Activated T-helper 1 cell treated with anti-CD3 and anti-CD28 coated beads, Interleukin-2, amount 50 U/mL, for 16 hours (primary cell): Measurements from ENCODE around the gene SMIM12.

ENCODE experiments used
- DNase-seq, 2 donors: peaks; one replicate each; pipeline ENCODE4 v3.0.0-alpha.2; 2020; ENCODE audit warnings: low read depth in 1 of 2, low spot score in 1 of 2

Gene SMIM12

DNA sequence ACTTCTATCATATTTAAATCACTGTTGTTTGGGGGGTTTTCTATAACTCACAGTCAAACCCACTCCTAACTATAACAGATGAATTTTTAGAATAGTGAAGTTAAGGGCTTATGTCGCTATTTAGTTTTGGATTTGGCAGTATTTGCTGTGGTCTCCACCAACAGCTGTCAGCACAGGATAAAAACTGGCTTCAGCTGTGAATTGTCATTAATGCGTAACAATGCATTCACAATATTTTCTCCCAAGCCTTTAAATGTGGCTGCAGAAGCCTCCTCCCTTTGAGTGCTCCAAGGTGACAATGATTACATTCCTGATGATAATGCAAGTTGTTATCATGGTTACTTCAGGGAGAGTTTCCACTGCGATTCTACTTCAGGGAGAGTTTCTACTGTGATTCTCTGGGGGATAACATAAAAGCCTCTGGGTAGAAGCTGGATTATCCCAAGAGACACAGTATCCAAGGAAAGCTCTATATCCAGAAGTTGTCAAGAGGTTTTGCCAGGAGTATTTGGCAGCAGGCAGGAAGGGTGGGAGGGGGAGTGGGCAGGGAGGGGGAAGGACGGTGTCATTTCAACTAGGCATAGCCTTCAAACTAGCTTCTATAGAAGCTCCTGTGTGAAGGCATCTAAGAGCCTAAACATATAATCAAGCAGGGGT, 14.9 kb upstream of the SMIM12 start:
- DNase-seq = no peak

- no peak for DNase-seq
These were observed 12.6 kb upstream of the SMIM12 start for GRCh38 chr1:34872133-34872503.

DNA sequence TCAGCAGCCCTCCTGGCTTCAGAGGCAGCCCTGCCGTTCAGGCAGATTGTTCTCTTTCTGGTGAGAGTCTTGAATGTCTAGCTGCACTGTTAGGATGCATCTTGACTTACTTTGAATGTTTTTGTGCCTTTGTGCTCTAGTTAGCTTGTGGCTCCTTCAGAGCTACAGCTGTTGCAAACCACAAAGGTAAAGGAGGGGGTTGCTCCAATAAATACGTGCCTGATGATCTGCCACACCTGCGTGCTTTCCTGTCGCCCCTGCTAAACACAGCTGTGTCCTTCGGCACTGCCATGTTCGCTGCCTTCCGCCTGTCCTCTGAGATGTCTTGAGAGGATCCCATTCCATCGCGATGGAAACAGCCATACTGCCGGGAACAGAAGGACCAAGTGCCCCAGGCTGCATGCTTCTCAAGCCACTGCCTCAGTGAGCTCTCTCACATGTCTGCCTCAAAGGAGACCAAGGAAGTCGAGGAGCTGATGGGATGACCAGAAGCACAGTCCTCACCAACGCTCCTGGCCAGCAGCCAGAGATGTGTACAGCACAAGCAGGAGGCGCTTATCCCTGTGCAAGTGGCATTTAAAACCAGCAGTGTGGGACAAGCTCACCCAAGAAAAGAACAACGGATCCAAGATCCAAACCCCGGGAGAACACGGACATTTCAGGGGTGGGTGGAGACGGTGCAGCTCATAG, 12.0 kb upstream of the SMIM12 start:
- no peak for DNase-seq

DNA sequence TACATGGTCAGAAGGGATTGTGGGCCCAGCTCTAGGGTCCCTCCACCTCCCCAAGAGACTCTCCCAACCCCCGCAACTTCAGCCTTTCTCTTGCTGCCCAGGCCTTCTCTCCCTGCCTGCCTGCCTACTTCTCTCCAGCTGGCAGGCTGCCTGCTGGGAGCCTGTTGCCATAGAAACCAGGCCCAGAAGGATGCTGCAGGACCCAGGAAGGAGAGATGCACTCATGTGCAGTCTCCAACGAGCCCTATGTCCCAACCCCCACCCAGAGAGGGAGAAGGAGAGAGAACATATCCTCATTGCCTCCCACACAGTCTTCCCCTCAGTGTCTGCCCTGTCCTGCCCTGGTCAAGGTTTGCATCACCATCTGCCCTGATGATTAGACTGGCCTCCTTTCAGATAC, 10.8 kb upstream of the SMIM12 start:
- no peak for DNase-seq

GRCh38 chr1:34869760-34870159, 10.2 kb upstream of the SMIM12 start:
- DNase-seq = no peak

GRCh38 chr1:34868230-34869049, 8.9 kb upstream of the SMIM12 start:
- no peak for DNase-seq

DNA sequence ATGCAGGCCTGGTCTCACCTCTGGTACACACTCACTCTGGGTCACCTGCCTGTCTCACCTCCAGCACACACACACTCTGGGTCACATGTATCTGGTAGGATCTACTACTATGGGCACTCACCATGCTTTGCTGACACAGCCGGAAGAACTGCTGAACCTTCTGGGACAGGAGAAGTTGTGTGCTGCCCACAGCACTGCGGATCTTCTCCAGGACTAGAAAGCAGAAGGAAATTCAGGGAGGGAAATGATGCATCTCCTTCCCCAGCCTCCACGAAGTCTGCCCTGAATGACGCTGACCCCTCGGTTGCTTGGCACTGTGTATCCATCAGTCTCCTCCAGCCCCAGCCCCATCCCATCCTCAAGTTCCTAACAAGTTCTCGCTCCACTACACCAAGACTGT, 7.9 kb upstream of the SMIM12 start:
- DNase-seq = no peak

- no peak for DNase-seq
These were observed 7.2 kb upstream of the SMIM12 start for GRCh38 chr1:34866762-34867109.

DNA sequence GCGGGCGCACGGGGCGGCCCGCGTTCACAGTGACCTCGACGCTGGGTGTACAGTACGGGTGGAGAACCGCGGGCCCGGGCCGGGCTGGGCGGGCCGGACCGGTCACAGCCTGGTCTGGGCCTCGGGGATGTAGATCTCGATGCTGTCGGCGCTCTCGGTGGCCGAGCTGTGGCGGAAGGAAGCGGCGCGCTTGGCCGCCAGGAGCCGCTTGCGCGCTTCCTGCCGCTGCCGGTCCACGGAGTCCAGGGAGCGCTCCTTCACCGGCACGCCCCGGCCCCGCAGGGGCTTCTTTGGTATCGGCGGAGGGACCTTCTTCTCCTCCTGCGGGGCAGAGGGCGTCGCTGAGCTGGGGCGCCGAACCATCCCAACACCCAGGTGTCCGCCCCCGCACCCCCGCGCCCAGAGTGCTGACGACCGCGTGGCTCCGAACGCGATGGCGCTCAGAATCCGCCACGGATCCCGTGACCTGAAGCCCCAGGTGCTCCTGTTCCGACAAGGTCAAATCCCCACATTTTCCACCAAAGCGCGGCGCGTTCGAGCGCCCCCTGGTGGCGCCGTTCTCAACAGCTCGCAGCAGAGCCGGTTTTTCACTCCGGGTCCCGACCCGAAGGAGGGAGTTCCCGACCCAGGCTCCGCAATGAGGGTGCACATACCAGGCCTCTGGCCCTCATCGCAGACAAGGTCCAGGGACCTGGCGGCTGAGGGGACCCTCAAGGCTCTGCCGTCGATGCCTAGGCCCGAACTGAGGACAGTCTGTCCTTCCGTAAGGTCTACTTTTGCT, 6.6 kb upstream of the SMIM12 start:
- peak; percentile 92 to 96 for DNase-seq

DNA sequence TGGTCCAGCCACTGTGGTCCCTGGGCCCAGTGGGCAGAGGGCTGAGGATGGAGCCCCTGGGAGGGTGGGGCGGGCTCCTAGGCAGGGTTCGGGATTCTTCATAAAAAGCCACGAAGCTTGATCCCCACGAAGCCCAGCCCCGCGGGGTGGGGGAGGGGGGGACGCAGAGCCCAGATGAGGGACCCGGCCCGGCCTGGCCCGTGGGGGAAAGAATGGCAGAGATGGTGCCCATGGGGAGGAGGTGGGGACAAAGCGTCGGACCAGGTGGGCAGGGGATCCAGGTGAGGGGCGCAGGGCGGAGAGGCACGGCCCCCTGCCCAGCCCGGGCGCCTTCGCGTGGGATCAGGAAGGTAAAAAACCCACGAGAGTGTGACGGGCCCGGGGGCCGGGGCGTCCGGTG, 6.0 kb upstream of the SMIM12 start:
- DNase-seq = no peak

GRCh38 chr1:34864759-34865158, 5.2 kb upstream of the SMIM12 start:
- no peak for DNase-seq

GRCh38 chr1:34863501-34863900, 4.0 kb upstream of the SMIM12 start:
- DNase-seq = no peak

DNA sequence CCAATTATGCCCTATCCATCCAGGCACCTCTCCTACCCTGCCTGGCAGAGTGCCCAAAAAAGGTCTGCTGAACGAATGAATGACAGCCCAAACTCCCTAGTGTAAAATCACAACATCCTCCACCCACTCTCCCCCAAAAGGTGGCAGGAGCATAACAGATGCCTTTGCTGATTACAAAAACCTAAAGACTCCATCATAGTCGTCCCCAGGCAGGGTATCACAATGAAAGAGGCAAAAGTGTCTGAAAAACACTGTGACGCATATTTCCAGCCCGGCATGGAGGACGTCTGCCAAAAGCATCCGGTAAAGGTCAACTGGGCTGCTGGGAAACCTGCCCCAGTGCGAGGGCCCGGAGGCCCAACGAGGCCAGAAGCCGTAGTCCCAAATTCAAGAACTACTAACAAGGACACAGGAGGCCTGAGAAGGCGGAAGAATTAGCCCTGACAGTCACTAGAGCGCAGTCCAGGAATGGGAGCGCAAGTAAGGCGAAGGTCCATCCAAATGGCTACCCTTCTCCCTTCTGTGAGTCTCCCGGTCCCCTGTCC, 576 bp downstream of the SMIM12 start:
- DNase-seq = peak in 1 of 2 donors; percentile 16

DNA sequence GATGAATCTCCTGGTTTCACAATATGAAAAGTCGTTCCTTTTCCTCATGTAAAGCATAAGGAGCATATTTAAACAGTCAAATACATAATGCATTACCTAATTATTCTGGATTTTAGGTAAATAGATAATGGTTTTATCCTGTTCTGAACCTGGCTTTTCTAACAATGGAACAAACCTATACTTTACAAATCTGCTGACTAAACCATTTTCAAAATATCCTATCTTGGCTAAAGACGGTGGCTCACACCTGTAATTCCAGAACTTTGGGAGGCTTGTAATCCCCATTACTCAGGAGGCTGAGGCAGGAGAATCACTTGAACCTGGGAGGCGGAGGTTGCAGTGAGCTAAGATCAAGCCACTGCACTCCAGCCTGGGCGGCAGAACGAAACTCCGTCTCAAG, 2.9 kb downstream of the SMIM12 start:
- DNase-seq = no peak

DNA sequence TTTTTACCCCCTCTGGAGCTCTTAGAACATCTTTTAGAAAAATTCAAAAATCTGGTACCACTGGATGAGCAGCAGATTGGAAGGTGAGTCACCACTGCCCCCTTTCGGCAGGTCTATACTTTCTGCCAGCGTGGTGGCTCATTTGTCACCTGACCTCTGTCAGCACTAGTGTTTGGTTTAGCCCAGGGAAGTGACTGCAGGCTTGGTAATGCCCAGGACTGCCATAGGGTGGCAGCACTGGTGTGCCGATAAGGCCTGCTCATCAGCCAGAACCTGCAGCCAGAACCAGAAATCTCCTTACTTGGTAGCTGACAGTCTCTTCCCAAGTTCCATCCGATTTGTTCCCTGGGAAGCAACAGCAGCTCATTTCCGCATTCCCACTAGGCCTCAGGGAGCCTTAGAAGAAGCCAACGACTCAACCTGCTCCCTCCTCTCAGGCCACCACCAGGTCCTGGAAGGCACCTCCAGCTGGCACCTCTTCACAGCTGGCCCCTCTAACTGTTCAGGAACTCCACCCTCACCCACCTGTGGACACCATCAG, 6.8 kb downstream of the SMIM12 start:
- peak; percentile 64 to 79 for DNase-seq

- DNase-seq = no peak
These were observed 8.0 kb downstream of the SMIM12 start for GRCh38 chr1:34851431-34852105.

DNA sequence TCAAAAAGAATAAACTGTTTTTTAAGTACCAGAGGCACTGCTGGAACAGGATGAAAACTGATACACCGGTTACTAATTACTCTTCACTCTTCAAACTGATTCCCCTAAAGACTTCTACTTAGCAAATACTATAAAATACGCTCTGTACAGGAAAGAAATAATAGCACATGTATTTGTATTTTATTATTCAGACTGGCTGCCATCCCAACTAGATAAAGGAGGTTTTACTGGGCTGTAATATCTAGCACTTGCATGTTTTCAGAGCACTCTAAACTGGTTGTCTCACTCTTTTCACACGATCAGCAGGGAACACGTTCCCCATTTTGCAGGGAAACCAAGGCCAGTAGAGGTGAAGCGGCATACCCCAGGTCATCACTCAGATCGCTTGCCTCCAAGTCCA, 9.2 kb downstream of the SMIM12 start:
- no peak for DNase-seq

DNA sequence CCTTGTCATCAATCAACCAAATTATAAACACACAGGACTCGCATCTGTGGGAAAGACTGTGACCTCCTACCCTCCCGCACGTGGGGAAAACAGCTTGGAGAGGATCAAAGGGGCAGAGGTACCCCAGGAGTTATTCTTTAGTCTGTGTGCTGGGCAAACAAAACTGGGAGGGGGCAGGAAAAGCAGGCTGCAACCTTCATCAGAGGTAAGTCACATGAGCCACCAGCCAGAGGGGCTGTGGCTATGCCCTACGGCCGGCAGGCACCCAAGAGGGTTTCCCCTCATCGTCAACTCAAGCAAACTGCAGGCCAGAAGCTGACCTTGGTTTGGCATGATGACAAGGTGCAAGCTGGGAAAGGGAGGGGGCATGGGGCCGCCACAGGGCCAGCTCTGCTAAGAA, 12.5 kb downstream of the SMIM12 start:
- no peak for DNase-seq

- DNase-seq = no peak
These were observed 13.3 kb downstream of the SMIM12 start for GRCh38 chr1:34846265-34846664.

GRCh38 chr1:34845131-34845901, 14.2 kb downstream of the SMIM12 start:
- no peak for DNase-seq
